ENCODE measurements around the gene MYT1. TPM values are rescaled to one million over a fixed set of nuclear protein-coding genes. Genes with fewer than 3 reads are reported as not detected.

The MYT1 gene
- total and polyA plus RNA-seq, 2 of the 8 experiments (the other 6 are each of a cell fraction or from before 2014, with no cell fraction given), result 0.63 to 2.0 TPM

DNA sequence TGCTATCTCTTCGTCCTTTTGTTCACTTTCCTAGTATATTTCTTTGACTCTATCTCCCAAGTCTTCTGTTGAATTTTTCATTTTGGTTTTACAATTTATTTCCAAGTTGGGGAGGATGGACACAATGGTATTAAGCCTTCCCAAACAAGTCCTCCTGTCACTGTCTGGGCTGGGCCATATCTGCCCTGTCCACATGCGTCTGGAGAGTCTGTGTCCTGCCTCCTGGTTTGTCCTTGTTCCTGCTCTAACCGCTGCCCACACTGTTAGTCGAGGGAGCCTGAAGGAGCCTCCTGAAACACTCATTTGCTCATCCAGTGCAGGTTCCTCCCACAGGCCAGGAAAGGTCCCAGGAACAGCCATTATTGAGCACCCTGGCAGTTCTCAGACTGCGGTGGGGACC is 17.1 kb downstream of the MYT1 start:
- Histone ChIP-seq H3K9me3 (ENCODE audit: insufficient read depth in 2 of 2, low read depth in 1 of 2, low read length in 1 of 2) (peaks cover 0 to 2% of the 10 kb centered on the region in 2 experiments; a peak in 2 of 4 replicates), H3K4me3 (ENCODE audit: extremely low read depth in 1 of 4, insufficient read depth in 2 of 4, low read depth in 3 of 4, low read length in 4 of 4) (no peak overlapping the region), H3K36me3 (ENCODE audit: control insufficient read depth in 2 of 4, insufficient read depth in 4 of 4, low read length in 3 of 4) (no peaks in the 10 kb centered on the region; a peak in 1 of 8 replicates), H2BK5ac (ENCODE audit: low read depth, low read length) (no peak overlapping the region), H3K14ac (ENCODE audit: insufficient read length) (no peak overlapping the region), H2BK20ac (ENCODE audit: low read length) (no peak overlapping the region), H4K91ac (replicated peaks; ENCODE audit: insufficient read length, low read length) (no peak overlapping the region), H3K23me2 (ENCODE audit: low read depth, low read length) (peaks cover 6% of the 10 kb centered on the region; the same call in 1 of the 2 replicates), H4K5ac (ENCODE audit: insufficient read length, low read depth, low read length) (no peak overlapping the region), H4K8ac (ENCODE audit: extremely low read depth, insufficient read depth, low read length) (no peak overlapping the region), H3K9ac (replicated peaks in 1 of 4; ENCODE audit: extremely low read depth in 1 of 4, low read depth in 3 of 4, low read length in 3 of 4) (no peak overlapping the region), H2BK12ac (ENCODE audit: low read depth, low read length) (no peak overlapping the region), H3K23ac (ENCODE audit: insufficient read length) (no peak overlapping the region), H3K27ac (ENCODE audit: low read depth, low read length) (no peak overlapping the region), H2AK5ac (ENCODE audit: low read depth, low read length) (no peak overlapping the region), H3K79me2 (ENCODE audit: control insufficient read depth in 1 of 2, insufficient read depth in 2 of 2, low read length in 2 of 2) (peaks cover 0 to 5% of the 10 kb centered on the region in 2 experiments; a peak in 2 of 4 replicates), H4K20me1 (replicated peaks in 1 of 2; ENCODE audit: control insufficient read depth in 1 of 2, insufficient read depth in 2 of 2, low read length in 2 of 2) (peaks cover 0 to 4% of the 10 kb centered on the region in 2 experiments), H3K56ac (replicated peaks; ENCODE audit: insufficient read length, low read depth, low read length) (no peak overlapping the region), H3K27me3 (replicated peaks in 1 of 4; ENCODE audit: control insufficient read depth in 3 of 4, extremely low read depth in 1 of 4, insufficient read depth in 3 of 4, low read length in 3 of 4) (peaks cover 0 to 3% (median under 1%) of the 10 kb centered on the region in 4 experiments; a peak in 2 of 7 replicates), H2AFZ (ENCODE audit: low read length) (no peak overlapping the region), H2BK120ac (replicated peaks; ENCODE audit: low read depth, low read length) (no peak overlapping the region), H3K18ac (ENCODE audit: extremely low read depth, low read length) (no peak overlapping the region), H3K79me1 (ENCODE audit: low read depth, low read length) (peaks cover 3% of the 10 kb centered on the region; the same call in 1 of the 2 replicates), H3K4me1 (replicated peaks in 1 of 4; ENCODE audit: control insufficient read depth in 3 of 4, insufficient read depth in 4 of 4, low read length in 3 of 4) (peaks cover 0 to 17% (median 14%) of the 10 kb centered on the region in 4 experiments; a peak in 6 of 7 replicates), H3K4me2 (ENCODE audit: insufficient read depth in 1 of 2, low read depth in 2 of 2, low read length in 2 of 2) (no peak overlapping the region), H3K4ac (replicated peaks; ENCODE audit: insufficient read length, low read depth, low read length) (no peak overlapping the region), H2BK15ac (ENCODE audit: low read length) (no peak overlapping the region)
- CTCF ChIA-PET (ENCODE audit: partially characterized antibody), result no interaction called here
- FAIRE-seq, result no peak
- DNase-seq (ENCODE audit: low read depth in 1 of 2, low spot score in 2 of 2), result no peak
- POLR2A ChIA-PET (ENCODE audit: partially characterized antibody), result no interaction called here
- 92% methylated on average over 5 of the region's 5 CpGs; no CpG with 5 or more reads in 1 of the 2 experiments for WGBS, 2 experiments (ENCODE audit: extremely low coverage in 1 of 2, insufficient coverage in 1 of 2, insufficient read length in 1 of 2, insufficient replicate concordance in 2 of 2, low coverage in 1 of 2, low lambda C conversion rate in 2 of 2, missing lambda C conversion rate in 1 of 2)
- TF ChIP-seq SP1 (IDR thresholded peaks at IDR 0.05; ENCODE audit: low read depth, low read length) (no peak), POLR2AphosphoS5 (IDR thresholded peaks at IDR 0.05; ENCODE audit: low read depth, low read length) (no peak), FOSL1 (IDR thresholded peaks at IDR 0.05; ENCODE audit: insufficient read depth, low read depth, low read length) (no peak), SP4 (IDR thresholded peaks at IDR 0.05; ENCODE audit: low read length) (no peak), HDAC6 (IDR thresholded peaks at IDR 0.05; ENCODE audit: low read depth, low read length) (no peak), CEBPB (IDR thresholded peaks at IDR 0.05; ENCODE audit: low read depth, low read length) (no peak), RAD21 (IDR thresholded peaks at IDR 0.05 in 1 of 2, conservative IDR thresholded peaks at IDR 0.05 in 1 of 2; ENCODE audit: low read depth in 2 of 2, low read length in 2 of 2) (no peak), SAP30 (IDR thresholded peaks at IDR 0.05; ENCODE audit: insufficient read depth, insufficient replicate concordance, low read length) (no peak), NANOG (IDR thresholded peaks at IDR 0.05; ENCODE audit: insufficient read depth, low read depth, low read length, poor library complexity, severe bottlenecking) (no peak)
- TF ChIP-seq, protein P1, sequence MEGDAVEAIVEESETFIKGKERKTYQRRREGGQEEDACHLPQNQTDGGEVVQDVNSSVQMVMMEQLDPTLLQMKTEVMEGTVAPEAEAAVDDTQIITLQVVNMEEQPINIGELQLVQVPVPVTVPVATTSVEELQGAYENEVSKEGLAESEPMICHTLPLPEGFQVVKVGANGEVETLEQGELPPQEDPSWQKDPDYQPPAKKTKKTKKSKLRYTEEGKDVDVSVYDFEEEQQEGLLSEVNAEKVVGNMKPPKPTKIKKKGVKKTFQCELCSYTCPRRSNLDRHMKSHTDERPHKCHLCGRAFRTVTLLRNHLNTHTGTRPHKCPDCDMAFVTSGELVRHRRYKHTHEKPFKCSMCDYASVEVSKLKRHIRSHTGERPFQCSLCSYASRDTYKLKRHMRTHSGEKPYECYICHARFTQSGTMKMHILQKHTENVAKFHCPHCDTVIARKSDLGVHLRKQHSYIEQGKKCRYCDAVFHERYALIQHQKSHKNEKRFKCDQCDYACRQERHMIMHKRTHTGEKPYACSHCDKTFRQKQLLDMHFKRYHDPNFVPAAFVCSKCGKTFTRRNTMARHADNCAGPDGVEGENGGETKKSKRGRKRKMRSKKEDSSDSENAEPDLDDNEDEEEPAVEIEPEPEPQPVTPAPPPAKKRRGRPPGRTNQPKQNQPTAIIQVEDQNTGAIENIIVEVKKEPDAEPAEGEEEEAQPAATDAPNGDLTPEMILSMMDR (IDR thresholded peaks at IDR 0.05; ENCODE audit: control extremely low read depth in 1 of 3, insufficient read depth in 1 of 3, low read depth in 1 of 3, low read length in 3 of 3), result no peak
- TF ChIP-seq, protein P2, sequence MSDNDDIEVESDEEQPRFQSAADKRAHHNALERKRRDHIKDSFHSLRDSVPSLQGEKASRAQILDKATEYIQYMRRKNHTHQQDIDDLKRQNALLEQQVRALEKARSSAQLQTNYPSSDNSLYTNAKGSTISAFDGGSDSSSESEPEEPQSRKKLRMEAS (IDR thresholded peaks at IDR 0.05), result no peak

Measured in H1 (cell line).